Stimulated activated CD4-positive, alpha-beta T cell treated with anti-CD3 and anti-CD28 coated beads, Interleukin-2, amount 100 ng/mL, for 4 hours (primary cell): ENCODE data around the gene CYP27C1.
"Not testable (repeated sequence)": the region's sequence is repeated elsewhere in the genome, so short reads cannot be mapped to it uniquely, and the experiment has no call there.

Experiments
- DNase-seq: peaks from one replicate; pipeline ENCODE4 v3.0.0-alpha.2; 2020; ENCODE audit warnings: low read depth

CYP27C1 gene, protein sequence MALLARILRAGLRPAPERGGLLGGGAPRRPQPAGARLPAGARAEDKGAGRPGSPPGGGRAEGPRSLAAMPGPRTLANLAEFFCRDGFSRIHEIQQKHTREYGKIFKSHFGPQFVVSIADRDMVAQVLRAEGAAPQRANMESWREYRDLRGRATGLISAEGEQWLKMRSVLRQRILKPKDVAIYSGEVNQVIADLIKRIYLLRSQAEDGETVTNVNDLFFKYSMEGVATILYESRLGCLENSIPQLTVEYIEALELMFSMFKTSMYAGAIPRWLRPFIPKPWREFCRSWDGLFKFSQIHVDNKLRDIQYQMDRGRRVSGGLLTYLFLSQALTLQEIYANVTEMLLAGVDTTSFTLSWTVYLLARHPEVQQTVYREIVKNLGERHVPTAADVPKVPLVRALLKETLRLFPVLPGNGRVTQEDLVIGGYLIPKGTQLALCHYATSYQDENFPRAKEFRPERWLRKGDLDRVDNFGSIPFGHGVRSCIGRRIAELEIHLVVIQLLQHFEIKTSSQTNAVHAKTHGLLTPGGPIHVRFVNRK

DNA sequence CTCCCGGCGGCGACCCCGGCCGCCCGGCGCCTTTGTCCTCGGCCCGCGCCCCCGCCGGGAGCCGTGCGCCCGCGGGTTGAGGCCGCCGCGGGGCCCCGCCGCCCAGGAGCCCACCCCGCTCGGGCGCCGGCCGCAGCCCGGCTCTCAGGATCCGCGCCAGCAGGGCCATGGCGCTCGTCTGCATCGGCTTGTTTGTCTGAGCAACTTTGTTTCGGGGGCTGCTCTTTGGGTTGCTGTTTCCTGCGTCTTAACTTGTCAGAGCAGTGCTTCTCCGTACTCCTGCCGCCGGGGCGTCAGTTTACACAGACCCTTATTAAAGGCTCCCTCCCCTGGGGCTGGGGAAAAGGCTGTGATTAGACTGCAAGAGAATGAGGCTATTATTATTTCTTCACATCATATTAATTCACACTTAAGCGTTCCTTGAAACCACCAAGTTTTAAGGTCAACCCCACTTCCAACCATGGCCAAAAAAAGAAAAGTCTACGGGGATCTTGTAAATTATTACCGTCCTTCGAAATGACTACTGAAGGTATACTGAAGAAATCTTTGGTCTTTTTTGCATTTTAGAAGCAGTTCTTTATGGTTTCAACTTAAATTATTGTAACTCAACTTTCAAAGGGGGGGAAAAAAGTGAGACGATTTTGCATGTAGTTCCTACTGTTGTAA lies at the start of gene CYP27C1:
Gene CYP27C1, minus strand, starts transcription at position 198 of the 666 bp plus-strand sequence. Its CDS starts 29 bp downstream, at position 169.
- no peak for DNase-seq

DNA sequence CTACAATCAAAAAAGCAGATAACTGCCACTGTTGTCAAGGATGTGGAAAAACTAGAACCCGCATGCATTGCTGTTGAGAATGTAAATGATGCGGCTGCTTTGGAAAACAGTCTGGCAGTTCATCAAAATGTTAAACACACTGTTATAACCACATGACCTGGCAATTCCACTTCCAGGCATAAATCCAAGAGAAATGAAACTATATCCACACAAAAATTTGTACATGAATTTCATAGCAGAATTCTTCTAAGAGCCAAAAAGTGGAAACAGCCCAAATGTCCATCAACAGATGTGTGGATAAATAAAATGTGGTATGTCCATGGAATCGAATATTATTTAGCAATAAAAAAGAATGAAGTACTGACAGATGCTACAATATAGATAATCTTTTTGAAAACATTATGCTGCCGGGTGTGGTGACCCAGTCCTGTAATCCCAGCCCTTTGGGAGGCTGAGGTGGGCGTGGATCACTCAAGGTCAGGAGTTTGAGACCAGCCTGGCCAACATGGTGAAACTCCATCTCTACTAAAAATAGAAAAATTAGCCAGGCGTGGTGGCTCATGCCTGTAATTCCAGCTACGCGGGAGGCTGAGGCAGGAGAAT lies 41.8 kb upstream of the CYP27C1 start:
- DNase-seq, result no peak

DNA sequence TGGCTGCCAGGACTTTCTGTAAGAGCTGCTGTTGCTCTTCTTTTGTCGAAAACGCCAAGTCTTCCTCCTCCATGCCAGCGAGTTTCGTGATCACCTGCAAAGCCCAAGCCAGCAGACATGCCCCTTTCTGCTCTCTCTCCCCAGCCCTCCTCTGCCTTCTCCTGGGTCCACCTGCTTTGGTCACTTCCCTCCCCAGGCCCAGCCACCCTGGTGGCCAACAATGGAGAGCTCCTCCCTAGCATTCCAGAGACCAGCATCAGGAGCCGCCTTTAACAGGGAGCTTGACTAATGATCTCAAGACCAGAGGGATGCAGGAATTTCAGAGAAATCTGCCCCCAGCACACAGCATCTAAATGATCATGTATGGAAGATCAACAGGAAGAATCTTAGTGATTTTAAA lies 39.3 kb upstream of the CYP27C1 start:
- DNase-seq, result no peak

DNA sequence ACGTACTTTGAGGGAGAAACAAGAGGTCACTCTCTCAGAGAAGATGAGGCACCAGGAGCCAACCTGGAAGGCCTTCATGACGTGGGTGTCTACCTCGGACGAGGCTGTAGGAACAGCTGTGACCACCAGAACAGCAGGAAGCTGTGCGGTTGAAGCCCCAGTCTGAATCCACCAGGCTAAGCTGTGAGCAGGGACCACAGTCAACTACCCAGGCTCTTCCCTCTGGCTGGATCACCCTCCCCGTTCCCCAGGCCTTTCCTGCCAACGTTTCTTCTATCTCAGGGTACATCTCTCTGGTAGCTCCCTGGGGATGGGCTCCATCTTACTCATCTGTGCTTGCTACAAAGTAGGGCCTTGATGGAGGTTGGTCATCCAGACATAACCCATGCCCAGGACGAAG lies 36.8 kb upstream of the CYP27C1 start:
- DNase-seq, result no peak

DNA sequence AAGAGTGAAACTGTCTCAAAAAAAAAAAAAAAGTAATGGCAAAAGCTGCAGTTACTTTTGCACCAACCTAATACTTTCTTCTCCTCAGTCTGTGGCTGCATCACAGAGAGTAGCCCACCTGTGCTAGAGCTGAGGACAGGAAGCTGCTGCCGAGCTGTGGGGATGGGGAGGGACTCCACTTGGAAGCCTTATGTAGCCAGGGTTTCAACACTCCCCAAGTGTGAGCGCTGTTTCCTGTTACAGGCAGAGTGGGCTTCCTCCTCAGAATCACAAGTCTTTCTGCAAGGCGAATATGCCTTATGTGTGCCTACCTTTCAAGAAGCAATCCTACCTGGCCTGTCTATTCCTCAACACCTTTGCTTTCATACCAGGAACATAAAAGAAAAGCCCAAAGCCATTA lies 36.3 kb upstream of the CYP27C1 start:
- no peak for DNase-seq

DNA sequence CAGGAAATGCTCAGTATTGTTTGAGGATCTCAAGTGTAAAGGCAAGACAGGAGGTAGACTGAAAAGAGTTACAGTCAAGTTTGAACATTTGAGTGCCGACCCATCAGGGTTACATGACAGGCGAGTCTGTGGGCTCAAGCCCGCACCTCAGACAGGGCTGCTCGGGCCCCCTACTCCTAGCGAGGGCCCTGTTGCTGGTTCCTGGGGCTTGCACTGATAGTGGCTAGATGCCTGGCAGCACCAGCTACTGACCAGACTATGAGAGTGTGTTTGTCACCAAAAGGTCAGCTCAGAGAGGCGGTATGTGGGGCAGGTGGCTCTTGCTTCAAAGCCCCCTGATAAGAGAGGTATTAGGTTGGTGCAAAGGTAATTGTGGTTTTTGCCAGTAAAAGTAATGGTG lies 35.6 kb upstream of the CYP27C1 start:
- no peak for DNase-seq

DNA sequence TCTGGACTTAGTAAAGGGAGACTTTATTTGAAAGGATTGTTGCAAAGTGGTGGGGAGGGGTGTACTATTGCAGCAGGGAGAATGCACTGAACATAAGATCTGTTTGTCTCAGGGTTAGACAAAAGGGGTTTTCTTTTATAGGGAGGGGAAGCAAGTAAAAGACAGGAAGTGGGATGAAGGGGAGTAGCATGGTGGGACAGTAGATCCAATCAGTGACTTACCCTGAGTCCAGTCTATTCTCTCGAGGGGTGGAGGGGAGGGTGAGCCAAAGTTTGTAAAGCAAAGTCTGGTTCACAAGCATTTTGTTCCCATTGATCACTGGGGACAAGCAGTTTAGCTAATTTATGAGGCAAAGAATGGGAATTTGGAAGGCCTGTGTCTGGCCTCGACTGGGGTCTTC lies 35.0 kb upstream of the CYP27C1 start:
- DNase-seq, result no peak

DNA sequence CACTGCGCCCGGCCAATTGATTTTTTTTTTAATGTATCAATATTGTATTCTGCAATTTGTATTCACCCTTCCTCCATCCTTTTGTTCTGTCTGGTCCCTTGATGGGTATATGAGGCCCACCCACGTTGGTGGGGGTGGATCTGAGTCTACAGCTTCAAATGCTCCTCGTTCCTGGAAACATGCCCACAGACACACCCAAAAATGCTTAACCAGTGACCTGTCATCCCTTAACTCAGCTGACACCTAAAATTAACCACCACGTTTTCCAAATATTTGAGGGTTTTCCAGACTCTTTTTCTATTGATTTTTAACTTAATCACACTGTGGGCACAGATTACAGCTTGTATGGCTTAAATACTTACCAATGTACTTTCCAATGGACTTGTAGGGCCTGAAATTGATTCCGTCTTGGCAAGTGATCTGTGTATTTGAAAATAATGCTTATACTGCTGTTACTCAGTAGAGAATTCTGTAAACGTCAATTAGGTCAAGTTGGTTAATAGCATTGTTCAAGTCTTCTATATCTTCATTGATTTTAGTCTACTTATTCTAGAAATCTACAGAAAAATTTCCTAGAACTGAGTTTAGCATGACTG lies 34.4 kb upstream of the CYP27C1 start:
- DNase-seq, result no peak

DNA sequence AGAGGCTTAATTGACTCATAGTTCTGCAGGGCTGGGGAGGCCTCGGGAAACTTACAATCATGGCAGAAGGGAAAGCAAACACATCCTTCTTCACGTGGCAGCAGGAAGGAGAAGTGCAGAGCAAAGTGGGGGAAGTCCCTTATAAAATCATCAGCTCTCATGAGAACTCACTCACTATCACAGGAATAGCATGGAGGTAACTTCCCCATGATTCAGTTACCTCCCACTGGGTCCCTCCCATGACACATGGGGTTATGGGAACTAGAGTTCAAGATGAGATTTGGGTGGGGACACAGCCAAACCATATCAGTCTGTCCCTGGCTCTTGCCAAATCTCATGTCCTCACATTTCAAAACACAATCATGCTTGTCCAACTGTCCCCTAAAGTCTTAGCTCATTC lies 21.1 kb upstream of the CYP27C1 start:
- DNase-seq, result not testable (repeated sequence)

DNA sequence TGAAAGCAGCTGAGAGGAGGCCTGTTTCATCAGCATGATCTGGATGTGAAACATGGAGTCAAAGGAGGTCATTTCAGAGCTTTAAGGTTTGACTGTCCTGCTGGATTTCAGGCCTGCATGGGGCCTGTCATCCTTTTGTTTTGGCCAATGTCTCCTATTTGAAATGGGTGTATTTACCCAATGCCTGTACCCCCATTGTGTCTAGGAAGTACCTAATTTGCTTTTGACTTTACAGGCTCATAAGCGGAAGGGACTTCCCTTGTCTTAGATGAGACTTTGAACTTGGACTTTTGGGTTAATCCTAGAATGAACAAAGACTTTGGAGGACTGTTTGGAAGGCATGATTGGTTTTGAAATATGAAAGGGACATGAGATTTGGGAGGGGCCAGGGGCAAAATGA lies 19.3 kb upstream of the CYP27C1 start:
- DNase-seq, result no peak

DNA sequence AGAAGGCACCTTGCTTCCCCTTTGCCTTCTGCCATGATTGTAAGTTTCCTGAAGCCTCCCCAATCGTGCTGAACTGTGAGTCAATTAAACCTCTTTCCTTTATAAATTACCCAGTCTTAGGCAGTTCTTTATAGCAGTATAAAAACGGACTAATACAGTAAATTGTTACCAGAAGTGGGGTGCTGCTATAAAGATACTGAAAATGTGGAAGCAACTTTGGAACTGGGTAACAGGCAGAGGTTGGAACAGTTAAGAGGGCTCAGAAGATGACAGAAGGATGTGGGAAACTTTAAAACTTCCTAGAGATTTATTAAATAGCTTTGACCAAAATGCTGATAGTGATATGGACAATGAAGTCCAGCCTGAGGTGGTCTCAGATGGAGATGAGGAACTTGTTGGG lies 17.7 kb upstream of the CYP27C1 start:
- not testable (repeated sequence) for DNase-seq

DNA sequence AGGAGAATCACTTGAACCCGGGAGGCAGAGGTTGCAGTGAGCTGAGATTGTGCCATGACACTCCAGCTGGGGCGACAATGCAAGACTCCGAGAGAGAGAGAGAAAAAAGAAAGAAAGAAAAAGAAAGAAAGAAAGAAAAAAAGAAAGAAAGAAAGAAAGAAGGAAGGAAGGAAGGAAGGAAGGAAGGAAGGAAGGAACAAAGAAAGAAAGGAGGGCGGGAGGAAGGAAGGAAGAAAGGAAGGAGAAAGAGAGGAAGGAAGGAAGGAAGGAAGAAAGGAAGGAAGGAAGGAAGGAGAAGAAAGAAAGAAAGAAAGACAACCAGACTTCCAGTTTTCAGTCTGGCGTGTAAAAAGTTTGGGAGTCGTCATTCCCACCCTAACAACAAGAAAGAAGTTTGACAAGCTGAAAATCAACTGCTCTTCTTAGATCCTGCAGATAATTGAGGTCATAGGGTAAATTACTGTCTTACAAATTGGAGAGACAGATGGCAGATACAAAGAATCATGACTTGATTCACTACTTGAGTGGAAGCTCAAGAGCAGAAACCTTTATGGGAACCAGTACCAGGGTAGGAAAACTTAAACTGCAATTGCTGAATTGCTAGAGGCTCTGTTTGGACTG lies 15.1 kb upstream of the CYP27C1 start:
- no peak for DNase-seq

DNA sequence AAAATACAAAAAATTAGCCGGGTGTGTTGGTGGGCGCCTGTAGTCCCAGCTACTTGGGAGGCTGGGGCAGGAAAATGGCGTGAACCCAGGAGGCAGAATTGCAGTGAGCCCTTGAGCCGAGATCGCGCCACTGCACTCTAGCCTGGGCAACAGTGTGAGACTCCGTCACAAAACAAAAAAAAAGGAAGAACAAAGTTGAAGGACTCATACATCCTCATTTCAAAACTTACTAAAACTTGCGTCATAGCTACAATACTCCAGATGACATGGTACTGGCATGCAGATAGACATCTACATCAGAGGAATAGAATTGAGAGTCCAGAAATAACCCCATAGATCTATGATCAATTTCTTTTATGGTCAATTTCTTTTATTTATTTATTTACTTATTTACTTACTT lies 13.6 kb upstream of the CYP27C1 start:
- DNase-seq, result no peak

DNA sequence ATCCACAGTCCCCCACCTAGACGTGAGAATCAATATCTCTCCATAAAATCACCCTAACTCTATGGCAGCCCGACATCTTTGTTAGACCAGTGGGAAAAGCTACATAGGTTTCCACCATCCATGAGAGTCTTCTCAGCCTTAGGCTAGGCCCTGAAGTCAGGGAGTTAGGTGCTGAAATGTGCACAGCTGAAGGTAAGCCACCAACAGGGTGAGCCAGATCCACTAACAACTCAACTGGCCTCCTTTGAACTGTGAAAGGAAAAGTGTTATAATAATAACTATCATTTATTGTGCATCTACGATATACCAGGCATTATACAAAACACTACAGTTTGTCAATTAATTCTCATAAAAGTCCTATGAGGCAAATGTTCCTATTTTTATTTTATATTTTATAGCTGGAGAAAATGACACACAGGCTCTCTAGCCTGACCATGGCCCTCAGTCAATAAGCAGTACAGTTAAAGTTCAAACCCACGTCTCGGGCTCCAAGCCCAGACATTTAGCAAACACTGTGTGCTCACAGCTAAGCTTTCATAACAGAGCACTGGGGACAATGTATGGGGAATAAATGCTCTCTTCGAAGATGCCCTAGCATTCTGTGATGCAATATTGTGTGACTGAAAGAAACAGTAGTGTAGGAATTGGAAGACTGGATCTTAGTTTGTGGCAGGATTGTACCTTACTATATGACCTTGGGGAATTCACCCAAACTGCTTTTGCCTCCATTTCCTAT lies 11.2 kb upstream of the CYP27C1 start:
- DNase-seq, result no peak

DNA sequence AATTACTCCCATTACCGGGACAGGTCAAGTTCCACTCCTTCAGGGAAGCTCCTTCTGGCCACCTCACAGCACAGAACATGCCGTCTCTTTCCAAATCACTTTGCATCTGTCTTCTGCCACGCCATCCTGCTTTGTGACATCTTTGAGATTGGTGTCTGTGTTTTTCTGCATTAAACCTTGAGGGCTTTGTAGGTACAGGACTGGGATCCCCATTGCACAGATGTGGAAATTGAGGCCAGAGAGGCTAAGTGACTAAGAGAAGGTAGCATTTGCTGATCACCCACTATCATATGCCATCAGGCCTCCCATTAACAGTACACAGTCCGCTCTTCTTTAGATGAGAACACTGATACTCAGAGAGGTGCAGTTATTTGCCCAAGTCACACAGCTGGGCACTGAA lies 9.5 kb upstream of the CYP27C1 start:
- DNase-seq, result no peak

DNA sequence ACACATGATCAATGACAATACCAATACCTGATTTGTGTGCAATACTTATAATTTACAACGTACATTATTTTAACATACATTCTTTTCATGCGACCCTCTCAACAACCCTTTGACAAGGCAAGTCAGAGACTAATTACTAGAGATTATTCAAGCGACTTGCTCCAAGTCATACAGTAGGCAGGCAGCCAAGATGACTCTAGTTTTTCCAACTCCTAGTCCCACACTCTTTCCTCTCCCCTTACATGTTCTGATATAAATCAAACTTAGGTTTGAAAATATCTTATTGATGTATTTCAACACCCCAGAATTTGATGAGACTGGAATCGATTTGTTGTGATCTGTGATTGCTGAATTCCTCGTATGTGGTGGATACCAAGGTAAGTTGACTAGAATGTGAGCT lies 8.0 kb upstream of the CYP27C1 start:
- DNase-seq, result no peak

DNA sequence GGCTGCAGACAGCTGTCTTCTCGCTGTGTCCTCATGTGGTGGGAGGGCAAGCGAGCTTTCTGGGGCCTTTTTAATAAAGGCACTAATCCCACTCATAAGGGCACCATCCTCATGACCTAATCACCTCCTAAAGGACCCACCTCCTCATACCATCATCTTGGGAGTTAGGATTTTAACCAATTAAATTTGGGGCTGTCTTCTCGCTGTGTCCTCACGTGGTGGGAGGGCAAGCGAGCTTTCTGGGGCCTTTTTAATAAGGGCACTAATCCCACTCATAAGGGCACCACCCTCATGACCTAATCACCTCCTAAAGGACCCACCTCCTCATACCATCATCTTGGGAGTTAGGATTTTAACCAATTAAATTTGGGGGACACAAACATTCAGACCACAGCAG lies 7.2 kb upstream of the CYP27C1 start:
- DNase-seq, result not testable (repeated sequence)

DNA sequence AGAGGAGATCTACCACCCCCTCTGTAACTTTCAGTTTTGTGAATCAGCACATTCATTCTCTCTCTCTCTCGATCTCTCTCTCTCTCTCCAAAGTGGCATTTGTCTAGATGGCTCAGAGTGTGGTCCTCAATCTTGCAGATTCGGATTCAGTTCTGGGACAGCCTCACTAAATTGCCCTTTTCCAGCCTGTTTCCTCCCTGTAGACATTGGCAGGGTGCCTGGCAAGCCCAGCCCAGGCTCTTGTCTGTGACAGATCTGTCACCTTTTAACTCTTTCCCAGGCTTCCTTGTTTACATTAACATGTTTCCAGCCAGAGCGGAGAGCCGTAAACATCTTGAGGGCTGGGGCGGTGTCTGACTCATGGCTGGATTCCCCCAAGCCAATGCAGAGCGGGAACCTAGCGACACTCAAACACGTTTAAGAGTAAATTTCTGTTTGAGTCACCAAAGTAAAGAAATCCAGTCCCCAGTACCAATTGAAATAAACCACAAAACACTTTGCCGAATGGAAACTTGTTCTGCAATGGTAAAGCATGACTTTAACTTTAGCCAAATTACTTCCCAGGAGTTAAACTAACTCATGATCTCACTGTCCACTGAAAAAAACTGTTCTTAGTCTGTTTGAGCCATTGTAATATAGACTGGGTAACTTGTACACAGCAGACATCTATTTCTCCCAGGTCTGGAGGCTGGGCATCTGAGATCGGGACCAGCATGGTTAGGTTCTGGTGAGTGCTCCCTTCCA lies 6.6 kb upstream of the CYP27C1 start:
- no peak for DNase-seq

DNA sequence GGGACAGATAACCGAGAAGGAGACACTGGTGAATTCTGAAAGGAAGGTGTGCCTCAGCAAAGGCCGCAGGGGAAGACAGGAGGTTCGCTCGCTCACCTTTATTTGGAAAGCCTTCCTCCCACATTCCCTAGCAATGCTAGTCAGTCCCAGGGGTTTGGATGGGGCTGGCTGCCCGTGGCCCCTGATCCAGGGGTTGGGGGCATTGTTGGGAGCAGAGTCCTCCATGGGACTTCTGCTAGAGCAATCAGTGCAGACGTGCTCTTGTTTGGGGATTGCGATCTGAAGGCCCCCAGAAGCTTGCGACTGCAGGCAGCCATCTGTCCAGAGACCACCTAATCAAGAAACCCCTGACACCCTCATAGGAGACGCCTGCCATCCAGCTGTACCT lies 6.0 kb upstream of the CYP27C1 start:
- DNase-seq, result no peak

DNA sequence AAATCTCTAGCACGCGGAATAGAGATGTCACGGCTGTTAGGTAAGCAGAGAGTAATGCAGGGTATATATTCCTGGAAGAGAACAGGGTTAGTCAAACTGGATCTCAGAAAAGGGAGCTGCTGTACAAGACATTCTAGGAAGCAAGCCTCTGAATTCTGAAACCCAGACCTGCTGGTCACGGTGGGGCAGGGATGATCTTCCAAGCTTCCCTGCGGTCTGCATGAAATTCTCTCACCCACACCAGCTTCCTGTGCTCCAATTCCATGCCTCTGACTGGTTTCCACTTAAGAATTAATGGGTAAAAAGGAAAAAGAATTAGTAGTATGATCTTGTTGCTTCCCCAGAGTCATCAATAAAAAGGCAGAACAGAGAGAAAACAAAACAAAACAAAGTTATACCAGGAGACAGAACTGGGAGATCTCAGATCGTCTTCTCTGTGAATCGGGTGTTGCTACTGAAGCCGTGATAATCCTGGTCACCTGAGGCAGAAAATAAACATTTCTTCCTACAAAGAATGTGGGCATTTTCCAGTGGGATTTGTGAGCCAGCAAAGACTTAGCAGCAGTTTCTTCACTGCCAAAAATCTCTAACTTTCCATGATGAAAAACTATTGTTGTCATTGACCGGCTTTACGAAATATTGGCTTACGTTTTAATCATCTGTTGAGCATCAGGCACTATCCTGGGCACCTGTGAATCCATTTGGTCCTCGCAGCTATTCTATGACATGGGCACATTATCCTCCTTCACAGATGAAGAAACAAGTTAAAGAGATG lies 5.3 kb upstream of the CYP27C1 start:
- DNase-seq, result no peak
